Liver (tissue), 9 donors: ENCODE results near the gene DNM2. TPM values are rescaled to one million over a fixed set of nuclear protein-coding genes. Genes with fewer than 3 reads are reported as not detected.

Experiments
- DNase-seq: peaks from one replicate; pipeline ENCODE4 v3.0.0-alpha.2; 2017; ENCODE audit warnings: low spot score
- H3K27ac ChIP-seq, 2 donors: one replicate each; pipeline ENCODE4 v1.7.0; 2013; ENCODE audit warnings: inconsistent platforms in 2 of 2, low read length in 2 of 2, control low read depth in 1 of 2, low read depth in 1 of 2, mild to moderate bottlenecking in 1 of 2
- H3K27me3 ChIP-seq, 4 donors: one replicate each; pipeline versions ENCODE4 v1.6.1 to v1.7.0; 2013; ENCODE audit warnings: low read length in 3 of 4, inconsistent platforms in 1 of 4, mild to moderate bottlenecking in 1 of 4, moderate library complexity in 1 of 4; ENCODE audit not compliant: control insufficient read depth in 4 of 4, insufficient read depth in 4 of 4
- H3K36me3 ChIP-seq, 4 donors: one replicate each; pipeline versions ENCODE4 v1.6.1 to v1.7.0; 2013; ENCODE audit warnings: low read length in 3 of 4, mild to moderate bottlenecking in 3 of 4, low read depth in 1 of 4, moderate library complexity in 1 of 4; ENCODE audit not compliant: control insufficient read depth in 4 of 4, insufficient read depth in 3 of 4
- H3K4me1 ChIP-seq, 4 donors: one replicate each; pipeline versions ENCODE4 v1.6.1 to v1.7.0; 2013; ENCODE audit warnings: low read length in 3 of 4, mild to moderate bottlenecking in 3 of 4, moderate library complexity in 1 of 4; ENCODE audit not compliant: control insufficient read depth in 4 of 4, insufficient read depth in 4 of 4
- H3K4me3 ChIP-seq, 3 donors: one replicate each; pipeline versions ENCODE4 v1.6.1 to v1.7.0; 2013; ENCODE audit warnings: low read length in 3 of 3, control low read depth in 1 of 3, low read depth in 1 of 3, mild to moderate bottlenecking in 1 of 3
- H3K9ac ChIP-seq, 2 donors: one replicate each; pipeline ENCODE4 v1.7.0; 2013; ENCODE audit warnings: low read length in 2 of 2, mild to moderate bottlenecking in 2 of 2, moderate library complexity in 2 of 2, control low read depth in 1 of 2, low read depth in 1 of 2
- H3K9me3 ChIP-seq, 4 donors: one replicate each; pipeline versions ENCODE4 v1.6.1 to v1.7.0; 2013; ENCODE audit warnings: low read length in 3 of 4; ENCODE audit not compliant: control insufficient read depth in 4 of 4
- ATF3 ChIP-seq: IDR thresholded peaks from 2 replicates; pipeline ENCODE4 v1.6.1; 2016; ENCODE audit warnings: antibody characterized with exemption
- EGR1 ChIP-seq, 2 donors: IDR thresholded peaks; 2 replicates each; pipeline ENCODE4 v1.6.1; 2016 to 2018; ENCODE audit warnings: antibody characterized with exemption in 2 of 2, low read depth in 2 of 2
- FOXA1 ChIP-seq: IDR thresholded peaks from 2 replicates; pipeline ENCODE4 v1.6.1; 2016; ENCODE audit warnings: antibody characterized with exemption
- FOXA2 ChIP-seq: IDR thresholded peaks from 2 replicates; pipeline ENCODE4 v1.6.1; 2016; ENCODE audit warnings: antibody characterized with exemption
- GABPA ChIP-seq, 2 donors: IDR thresholded peaks in 1 of 2; conservative IDR thresholded peaks in 1 of 2; 2 replicates each; pipeline ENCODE4 v1.6.1; 2016; ENCODE audit warnings: antibody characterized with exemption in 2 of 2, mild to moderate bottlenecking in 1 of 2, moderate library complexity in 1 of 2
- HNF4A ChIP-seq, 2 donors: conservative IDR thresholded peaks; 2 replicates each; pipeline ENCODE4 v1.6.1; 2016; ENCODE audit warnings: antibody characterized with exemption in 2 of 2, mild to moderate bottlenecking in 2 of 2
- HNF4G ChIP-seq: IDR thresholded peaks from 2 replicates; pipeline ENCODE4 v1.6.1; 2016; ENCODE audit warnings: antibody characterized with exemption
- NR2F2 ChIP-seq: IDR thresholded peaks from 2 replicates; pipeline ENCODE4 v1.6.1; 2016; ENCODE audit warnings: antibody characterized with exemption
- RAD21 ChIP-seq, 2 donors: IDR thresholded peaks; 2 replicates each; pipeline ENCODE4 v1.6.1; 2016; ENCODE audit warnings: antibody characterized with exemption in 2 of 2, mild to moderate bottlenecking in 2 of 2
- REST ChIP-seq: IDR thresholded peaks from 2 replicates; pipeline ENCODE4 v1.6.1; 2016; ENCODE audit warnings: antibody characterized with exemption, mild to moderate bottlenecking
- RXRA ChIP-seq, 2 donors: IDR thresholded peaks; 2 replicates each; pipeline ENCODE4 v1.6.1; 2017 to 2018; ENCODE audit warnings: antibody characterized with exemption in 2 of 2, mild to moderate bottlenecking in 1 of 2
- SP1 ChIP-seq: IDR thresholded peaks from 2 replicates; pipeline ENCODE4 v1.6.1; 2018; ENCODE audit warnings: antibody characterized with exemption, mild to moderate bottlenecking
- TAF1 ChIP-seq: conservative IDR thresholded peaks from 2 replicates; pipeline ENCODE4 v1.6.1; 2016; ENCODE audit warnings: antibody characterized with exemption, mild to moderate bottlenecking
- YY1 ChIP-seq: IDR thresholded peaks from 2 replicates; pipeline ENCODE4 v1.6.1; 2016; ENCODE audit warnings: antibody characterized with exemption, mild to moderate bottlenecking
- ZBTB33 ChIP-seq: IDR thresholded peaks from 2 replicates; pipeline ENCODE4 v1.6.1; 2016; ENCODE audit warnings: antibody characterized with exemption
- WGBS: extraction: QIAGEN DNeasy Blood & Tissue Kit; methylation state at CpG from one replicate; pipeline ENCODE4 v1.1.7; 2013; 5-methylcytosine and 5-hydroxymethylcytosine counted together
- polyA plus RNA-seq, 2 donors: library from polyadenylated mRNA; stranded (reverse) in 1 of 2; unstranded in 1 of 2; fragments of 200-250 nt in 1 of 2; fragments of >200 nt in 1 of 2; fragmentation: Nextera tagmentation in 1 of 2; extraction: Ambion mirVana in 1 of 2; gene quantifications; one replicate each; pipeline versions ENCODE4 v1.2.1 to v1.2.3, GENCODE V29; 2013 to 2015
- total RNA-seq, 2 donors: library from RNA; depleted of rRNA; stranded (reverse); fragments of >200 nt; gene quantifications; one replicate each; pipeline ENCODE4 v1.2.3, GENCODE V29; 2014
- donor health status: healthy.
- donor health status: healthy.
- donor health status: healthy.
- donor health status: healthy.
- donor health status: healthy.

DNM2 gene
- total and polyA plus RNA-seq, 4 donors = 23.1 to 95.1 (median 59.1) TPM

GRCh38 chr19:10862561-10863106, 144.8 kb downstream of the DNM2 start:
- Histone ChIP-seq H3K27ac (no peak overlapping the region), H3K4me1 (peaks cover 0 to 5% (median 0%) of the 10 kb centered on the region in 4 donors), H3K9me3 (no peaks in the 10 kb centered on the region), H3K4me3 (no peak overlapping the region), H3K36me3 (no peaks in the 10 kb centered on the region), H3K27me3 (no peaks in the 10 kb centered on the region), H3K9ac (no peak overlapping the region)
- no peak for DNase-seq
- no peak for TF ChIP-seq YY1
- no peak for TF ChIP-seq HNF4A (conservative IDR thresholded peaks at IDR 0.05)
- no peak for TF ChIP-seq RAD21 (IDR thresholded peaks at IDR 0.05)
- no peak for TF ChIP-seq HNF4G
- no peak for TF ChIP-seq GABPA (IDR thresholded peaks at IDR 0.05 in 1 of 2, conservative IDR thresholded peaks at IDR 0.05 in 1 of 2)
- no peak for TF ChIP-seq SP1
- TF ChIP-seq FOXA2 = no peak
- TF ChIP-seq EGR1 (IDR thresholded peaks at IDR 0.05; ENCODE audit: low read depth in 2 of 2) = no peak
- no peak for TF ChIP-seq TAF1
- no peak for TF ChIP-seq ATF3
- no peak for TF ChIP-seq FOXA1
- TF ChIP-seq RXRA (IDR thresholded peaks at IDR 0.05) = no peak
- 89% methylated on average over 6 of the region's 6 CpGs for WGBS

GRCh38 chr19:10863107-10863717, 145.3 kb downstream of the DNM2 start:
- Histone ChIP-seq H3K27me3 (no peaks in the 10 kb centered on the region), H3K9me3 (no peaks in the 10 kb centered on the region), H3K27ac (no peak overlapping the region), H3K4me1 (peaks cover 0 to 5% (median 0%) of the 10 kb centered on the region in 4 donors), H3K9ac (no peak overlapping the region), H3K36me3 (no peaks in the 10 kb centered on the region), H3K4me3 (no peak overlapping the region)
- no peak for TF ChIP-seq FOXA2
- no peak for TF ChIP-seq RAD21 (IDR thresholded peaks at IDR 0.05)
- no peak for TF ChIP-seq RXRA (IDR thresholded peaks at IDR 0.05)
- no peak for TF ChIP-seq YY1
- TF ChIP-seq ZBTB33 = no peak
- TF ChIP-seq GABPA (IDR thresholded peaks at IDR 0.05 in 1 of 2, conservative IDR thresholded peaks at IDR 0.05 in 1 of 2) = no peak
- TF ChIP-seq TAF1 = no peak
- no peak for TF ChIP-seq REST
- no peak for TF ChIP-seq EGR1 (IDR thresholded peaks at IDR 0.05; ENCODE audit: low read depth in 2 of 2)
- TF ChIP-seq NR2F2 = no peak
- 80% methylated on average over 18 of the region's 18 CpGs for WGBS
- no peak for DNase-seq
